ENCODE measurements around the gene OPN5. TPM values are rescaled to one million over a fixed set of nuclear protein-coding genes. Genes with fewer than 3 reads are reported as not detected.

OPN5 gene
- total RNA-seq, 1 donor from 2014 or later, result not detected

DNA sequence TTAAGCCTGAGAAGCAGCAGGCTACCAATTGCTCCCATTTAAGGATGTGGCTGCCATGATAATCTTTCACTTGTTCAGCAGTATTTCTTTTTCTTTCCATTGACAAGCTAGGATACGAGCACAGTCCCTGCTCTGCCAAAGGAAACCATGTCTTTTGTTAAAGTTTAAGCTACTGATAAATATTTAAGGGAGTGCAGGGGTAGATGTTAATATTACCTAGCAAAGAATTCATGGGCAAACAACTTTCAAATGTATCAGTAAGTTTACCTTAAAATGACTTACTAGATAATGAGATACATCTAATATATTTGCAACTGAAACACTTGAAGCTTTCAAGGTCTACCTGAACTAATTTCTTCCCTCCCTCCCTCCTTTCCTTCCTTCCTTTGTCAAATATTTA, 77.3 kb downstream of the OPN5 start:
- DNase-seq (ENCODE audit: low spot score), result no peak

DNA sequence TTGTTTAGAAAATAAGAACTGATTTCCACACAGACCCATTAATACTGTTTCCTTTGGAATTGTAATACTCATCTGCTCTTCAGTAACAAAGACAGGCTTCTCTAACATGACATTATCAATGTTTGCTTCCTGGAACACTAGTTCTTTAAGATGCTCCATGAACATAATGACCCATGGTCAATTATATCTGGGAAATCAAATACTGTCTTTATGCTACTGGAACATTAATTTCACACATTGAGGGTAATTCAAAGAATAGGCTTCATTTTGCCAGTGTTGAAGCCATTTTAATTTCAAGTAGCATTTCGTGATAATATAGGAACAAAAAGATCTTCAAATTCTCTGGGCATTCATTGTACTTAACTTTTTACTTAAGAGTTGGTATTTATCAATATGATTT, 80.9 kb downstream of the OPN5 start:
- no peak for DNase-seq (ENCODE audit: low spot score)

DNA sequence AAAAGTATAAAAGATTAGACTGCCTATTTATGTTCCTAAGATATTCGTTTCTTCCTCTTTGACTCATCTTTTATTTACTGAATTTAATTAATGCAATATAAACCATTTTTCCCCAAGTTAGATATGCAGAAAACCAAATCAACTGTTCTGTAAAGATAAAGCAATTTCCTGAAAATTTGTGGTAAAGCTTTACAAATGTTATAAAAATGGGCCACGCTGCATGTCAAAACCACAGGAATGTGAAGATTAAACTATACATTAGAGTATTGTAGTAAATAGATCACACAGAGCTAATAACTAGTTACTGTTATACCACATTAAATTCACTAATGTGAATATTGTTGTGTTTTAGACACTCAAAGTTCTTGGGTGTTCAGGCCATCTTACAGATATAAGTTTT, 83.4 kb downstream of the OPN5 start:
- DNase-seq (ENCODE audit: low spot score), result no peak

DNA sequence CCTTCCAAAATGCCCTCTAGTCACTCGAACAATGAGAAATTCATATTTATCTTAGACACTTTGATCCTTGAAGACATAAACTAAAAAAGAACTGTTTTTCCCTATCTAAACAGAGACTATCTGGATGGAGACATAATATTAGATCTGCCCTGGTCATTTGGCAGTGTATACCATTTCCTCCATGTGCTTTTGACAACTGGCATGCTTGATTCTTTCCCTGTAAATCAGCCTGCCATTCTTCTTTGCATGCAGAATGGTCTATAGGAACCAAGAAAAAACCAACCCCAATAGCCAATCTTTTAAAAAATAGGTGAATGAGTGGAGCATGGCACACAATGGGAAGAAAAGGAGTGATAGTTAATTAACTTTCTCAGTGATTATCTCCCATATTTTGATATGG, 93.8 kb downstream of the OPN5 start:
- no peak for DNase-seq (ENCODE audit: low spot score)

Other genes starting within 250 kb of the OPN5 start
- not detected for gene ADGRF4, start 83.5 kb upstream of the OPN5 start, total RNA-seq